ENCODE results near the gene FGF11.

FGF11 gene

GRCh38 chr17:7435676-7436555 is 3.4 kb upstream of the FGF11 start:
- ATAC-seq: peak; percentile 6 to 7

- ATAC-seq: peak; percentile 72 to 75
These were observed 2.5 kb upstream of the FGF11 start for GRCh38 chr17:7436556-7437368.

- no peak for ATAC-seq
These were observed 1.9 kb upstream of the FGF11 start for GRCh38 chr17:7437369-7437863.

- no peak for ATAC-seq
These were observed 1.2 kb upstream of the FGF11 start for GRCh38 chr17:7437950-7438614.

- no peak for ATAC-seq
These were observed 454 bp upstream of the FGF11 start for GRCh38 chr17:7438656-7439460.

GRCh38 chr17:7440113-7440833 is 961 bp downstream of the FGF11 start:
- ATAC-seq: no peak

GRCh38 chr17:7440834-7441195 is 1.5 kb downstream of the FGF11 start:
- ATAC-seq: no peak

GRCh38 chr17:7441266-7441665 is 2.0 kb downstream of the FGF11 start:
- ATAC-seq: no peak

GRCh38 chr17:7442142-7442541 is 2.8 kb downstream of the FGF11 start:
- ATAC-seq: no peak

- no peak for ATAC-seq
These were observed 4.5 kb downstream of the FGF11 start for GRCh38 chr17:7443499-7444485.

- peak in 1 of 2 donors; percentile 13 for ATAC-seq
These were observed 5.6 kb downstream of the FGF11 start, which contains the start of gene CHRNB1 for GRCh38 chr17:7444682-7445618. Gene CHRNB1, plus strand, starts transcription at chr17:7445061. Its CDS starts 67 bp downstream, at chr17:7445128.

GRCh38 chr17:7445619-7445968 is 6.3 kb downstream of the FGF11 start:
- ATAC-seq: peak; percentile 68 to 80

- ATAC-seq: no peak
These were observed 9.1 kb downstream of the FGF11 start for GRCh38 chr17:7448461-7448860.

GRCh38 chr17:7459961-7460545 is 20.7 kb downstream of the FGF11 start:
- no peak for ATAC-seq

GRCh38 chr17:7460850-7461660 is 21.7 kb downstream of the FGF11 start:
- no peak for ATAC-seq

GRCh38 chr17:7462474-7463371 is 23.4 kb downstream of the FGF11 start:
- ATAC-seq: no peak
